Osteoblast (primary cell): ENCODE measurements around the gene ATP5F1B. TPM values are rescaled to one million over a fixed set of nuclear protein-coding genes. Genes with fewer than 3 reads are reported as not detected.

Source experiments
- DNase-seq: peaks from one replicate; pipeline ENCODE4 v3.0.0; 2011; ENCODE audit warnings: low spot score, mixed read lengths; ENCODE audit not compliant: insufficient read length; ENCODE audit errors: missing footprints
- H2AFZ ChIP-seq: 2 replicates; pipeline ENCODE4 v1.6.0; 2011; ENCODE audit warnings: mild to moderate bottlenecking, low read length
- H3K27ac ChIP-seq: 2 replicates; pipeline ENCODE4 v1.5.1; 2011; ENCODE audit warnings: mild to moderate bottlenecking, low read depth, low read length, moderate library complexity
- H3K27me3 ChIP-seq: 2 replicates; pipeline ENCODE4 v1.6.0; 2012; ENCODE audit warnings: mild to moderate bottlenecking, control low read depth, inconsistent platforms, low read length, moderate library complexity; ENCODE audit not compliant: insufficient read depth
- H3K36me3 ChIP-seq: 2 replicates; pipeline ENCODE4 v1.5.1; 2011; ENCODE audit warnings: mild to moderate bottlenecking, low read length, control low read depth, moderate library complexity; ENCODE audit not compliant: insufficient read depth
- H3K4me1 ChIP-seq: 2 replicates; pipeline ENCODE4 v1.5.1; 2011; ENCODE audit warnings: mild to moderate bottlenecking, low read length, control low read depth, moderate library complexity; ENCODE audit not compliant: insufficient read depth
- H3K4me2 ChIP-seq: 2 replicates; pipeline ENCODE4 v1.6.0; 2011; ENCODE audit warnings: mild to moderate bottlenecking, low read length; ENCODE audit not compliant: insufficient read depth
- H3K4me3 ChIP-seq: fragments of 200-600 bp; sonication (generic); 3 replicates; pipeline ENCODE4 v1.5.1; 2012; ENCODE audit warnings: mild to moderate bottlenecking, low read length, inconsistent platforms; ENCODE audit not compliant: insufficient read depth
- H3K79me2 ChIP-seq: 2 replicates; pipeline ENCODE4 v1.6.0; 2012; ENCODE audit warnings: mild to moderate bottlenecking, low read length, control low read depth, inconsistent platforms; ENCODE audit not compliant: insufficient read depth
- H3K9me3 ChIP-seq: 2 replicates; pipeline ENCODE4 v1.5.1; 2011; ENCODE audit warnings: low read depth, low read length, control low read depth
- H4K20me1 ChIP-seq: 2 replicates; pipeline ENCODE4 v1.6.0; 2012; ENCODE audit warnings: mild to moderate bottlenecking, low read length, control low read depth; ENCODE audit not compliant: insufficient read depth
- CTCF ChIP-seq: IDR thresholded peaks from 2 replicates; pipeline ENCODE4 v1.5.1; 2011; ENCODE audit warnings: mild to moderate bottlenecking, low read depth, low read length, moderate library complexity; ENCODE audit errors: extremely low read depth
- total RNA-seq: library from RNA; depleted of rRNA; stranded (reverse); fragments of >200 nt; gene quantifications from 2 replicates; pipeline ENCODE4 v1.2.3, GENCODE V29; 2012

The ATP5F1B gene
- total RNA-seq, 1 donor: 308 TPM

- no peaks in the 10 kb centered on the region for H3K27me3 ChIP-seq
- H3K9me3 ChIP-seq: no peaks in the 10 kb centered on the region
- H3K4me3 ChIP-seq: no peak overlapping the region
- H3K36me3 ChIP-seq: peaks cover 3% of the 10 kb centered on the region
- no peak overlapping the region for H3K27ac ChIP-seq
- no peak for TF ChIP-seq CTCF
- no peak for DNase-seq
- H4K20me1 ChIP-seq: peaks cover 49% of the 10 kb centered on the region
- H3K79me2 ChIP-seq: peaks cover 99% of the 10 kb centered on the region
- peaks cover 9% of the 10 kb centered on the region for H3K4me1 ChIP-seq
- H2AFZ ChIP-seq: no peak overlapping the region
- no peak overlapping the region for H3K4me2 ChIP-seq
Observed at GRCh38 chr12:56679883-56680575, 34.2 kb upstream of the ATP5F1B start.

GRCh38 chr12:56678852-56679251 is 33.1 kb upstream of the ATP5F1B start:
- H3K4me3 ChIP-seq: no peak overlapping the region
- no peak for DNase-seq
- H3K4me1 ChIP-seq: no peaks in the 10 kb centered on the region
- no peak overlapping the region for H2AFZ ChIP-seq
- H3K27me3 ChIP-seq: no peaks in the 10 kb centered on the region
- peaks cover 97% of the 10 kb centered on the region for H3K79me2 ChIP-seq
- peaks cover 44% of the 10 kb centered on the region for H4K20me1 ChIP-seq
- H3K27ac ChIP-seq: peak overlapping the region; percentile 8
- H3K9me3 ChIP-seq: no peaks in the 10 kb centered on the region
- TF ChIP-seq CTCF: no peak
- no peak overlapping the region for H3K4me2 ChIP-seq
- H3K36me3 ChIP-seq: peaks cover 7% of the 10 kb centered on the region

- H3K9me3 ChIP-seq: no peaks in the 10 kb centered on the region
- DNase-seq: no peak
- peaks cover 96% of the 10 kb centered on the region for H3K79me2 ChIP-seq
- H3K4me2 ChIP-seq: no peak overlapping the region
- peaks cover 9% of the 10 kb centered on the region for H3K36me3 ChIP-seq
- H3K4me1 ChIP-seq: no peaks in the 10 kb centered on the region
- H3K27ac ChIP-seq: no peak overlapping the region
- no peak overlapping the region for H3K4me3 ChIP-seq
- no peaks in the 10 kb centered on the region for H3K27me3 ChIP-seq
- TF ChIP-seq CTCF: no peak
- no peak overlapping the region for H2AFZ ChIP-seq
- peaks cover 41% of the 10 kb centered on the region for H4K20me1 ChIP-seq
Observed at GRCh38 chr12:56677680-56678079, 31.9 kb upstream of the ATP5F1B start.

DNA sequence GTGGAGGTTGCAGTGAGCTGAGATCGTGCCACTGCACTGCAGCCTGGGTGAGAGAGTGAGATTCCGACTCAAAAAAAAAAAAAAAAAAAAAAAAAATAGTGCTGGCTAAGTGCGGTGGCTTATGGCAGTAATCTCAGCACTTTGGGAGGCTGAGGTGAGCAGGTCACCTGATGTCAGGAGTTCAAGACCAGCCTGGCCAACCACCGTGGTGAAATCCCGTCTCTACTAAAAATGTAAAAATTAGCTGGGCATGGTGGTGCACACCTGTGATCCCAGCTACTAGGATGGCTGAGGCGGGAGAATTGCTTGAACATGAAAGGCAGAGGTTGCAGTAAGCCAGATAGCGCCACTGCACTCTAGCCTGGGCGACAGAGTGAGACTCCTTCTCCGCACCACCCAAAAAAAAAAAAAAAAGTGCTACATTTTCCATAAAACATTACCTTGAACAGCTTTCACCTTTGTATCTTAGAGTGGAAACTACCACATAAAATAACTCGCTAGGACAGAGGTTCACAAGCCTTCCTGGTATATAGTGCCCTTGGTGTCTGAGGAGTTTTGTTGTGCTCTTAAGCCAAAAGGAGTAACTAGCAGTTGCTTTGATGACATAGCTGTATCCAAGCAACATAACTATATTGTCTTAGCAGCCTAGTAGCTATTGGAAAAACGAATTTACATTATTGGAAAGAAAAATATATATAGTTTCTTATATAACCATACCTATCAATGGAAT is 31.2 kb upstream of the ATP5F1B start:
- Histone ChIP-seq H2AFZ (no peak overlapping the region), H3K4me3 (no peak overlapping the region), H3K4me1 (no peaks in the 10 kb centered on the region), H3K4me2 (no peak overlapping the region), H3K9me3 (no peaks in the 10 kb centered on the region), H3K36me3 (peaks cover 12% of the 10 kb centered on the region), H3K27me3 (no peaks in the 10 kb centered on the region), H3K79me2 (peaks cover 96% of the 10 kb centered on the region), H3K27ac (no peak overlapping the region), H4K20me1 (peaks cover 35% of the 10 kb centered on the region)
- TF ChIP-seq CTCF: no peak
- DNase-seq: no peak
